HG02763 (cell line): ENCODE data around the gene GREB1.

Experiments
- ATAC-seq: cut with Tn5 transposase; IDR thresholded peaks from one replicate; pipeline ENCODE4 v1.9.1; 2021; ENCODE audit warnings: mild to moderate bottlenecking, moderate library complexity; ENCODE audit not compliant: unreplicated experiment

Gene GREB1

DNA sequence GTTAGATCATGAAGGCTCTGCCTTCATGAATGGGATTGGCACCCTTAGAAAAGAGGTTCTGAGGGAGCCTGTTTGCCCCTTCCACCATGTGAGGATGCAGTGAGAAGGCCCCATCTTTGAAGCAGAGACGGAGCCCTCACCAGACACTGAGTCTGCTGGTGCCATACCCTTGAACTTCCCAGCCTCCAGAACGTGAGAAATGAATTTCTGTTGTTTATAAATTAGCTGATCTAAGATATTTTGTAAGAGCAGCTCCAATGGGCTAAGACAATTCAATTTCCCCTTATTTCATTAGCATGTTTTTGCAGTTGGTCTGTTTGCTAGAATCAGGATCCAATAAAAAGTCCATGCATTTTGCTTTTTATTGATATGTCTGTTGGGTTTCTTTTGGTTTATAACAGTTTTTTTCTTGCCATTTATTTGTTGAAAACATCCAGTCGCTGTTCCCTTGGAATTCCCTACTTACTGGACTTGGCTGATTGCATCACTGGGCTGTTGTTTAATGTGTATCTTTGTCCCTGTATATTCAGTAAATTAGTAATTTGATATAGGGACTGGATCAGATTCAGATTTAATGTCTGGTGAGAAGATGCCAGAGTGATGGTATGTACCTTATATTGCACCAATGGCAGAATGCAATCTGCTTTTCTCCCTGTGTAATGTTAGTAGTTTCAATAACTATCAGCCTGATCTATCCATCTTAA lies 24.0 kb upstream of the GREB1 start:
- no peak for ATAC-seq

DNA sequence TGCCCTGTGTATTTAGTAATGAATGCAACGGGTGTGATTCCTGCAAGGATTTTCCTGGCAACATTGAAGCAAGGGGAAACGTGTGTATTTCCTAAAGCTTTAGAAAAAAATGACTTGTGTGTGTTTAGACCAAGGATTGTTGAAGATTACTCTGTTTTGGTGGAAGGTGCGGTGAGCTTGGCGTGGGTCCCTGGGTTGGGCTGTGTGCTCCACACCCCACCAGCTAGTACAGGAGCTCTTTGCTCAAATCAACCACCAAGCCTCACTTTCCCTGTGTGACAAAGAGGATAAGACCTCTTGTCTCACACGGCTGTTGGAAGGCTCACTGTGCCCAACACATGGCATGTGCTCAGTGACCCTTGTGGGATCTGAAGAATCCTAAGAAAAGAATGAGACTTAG lies 21.4 kb upstream of the GREB1 start:
- ATAC-seq: no peak

DNA sequence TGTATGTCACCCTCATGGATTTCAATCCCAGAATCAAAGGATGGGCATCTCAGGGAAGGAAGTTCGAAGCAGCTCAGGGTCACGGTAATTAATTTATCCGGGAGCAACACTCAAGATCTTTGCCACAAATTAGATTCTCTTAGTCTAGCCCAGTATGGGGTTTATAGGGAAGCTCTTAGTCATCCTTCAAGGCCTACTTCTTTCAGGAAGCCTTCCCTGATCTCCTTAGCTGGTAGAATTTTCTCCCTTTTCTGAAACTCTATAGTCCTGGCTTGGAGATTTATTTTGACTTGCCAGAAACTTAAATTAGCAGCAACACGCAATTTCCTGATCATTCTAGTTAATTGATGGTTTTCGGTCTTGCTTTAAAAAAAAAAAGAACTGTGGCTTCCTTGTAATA lies 20.5 kb upstream of the GREB1 start:
- ATAC-seq: no peak

DNA sequence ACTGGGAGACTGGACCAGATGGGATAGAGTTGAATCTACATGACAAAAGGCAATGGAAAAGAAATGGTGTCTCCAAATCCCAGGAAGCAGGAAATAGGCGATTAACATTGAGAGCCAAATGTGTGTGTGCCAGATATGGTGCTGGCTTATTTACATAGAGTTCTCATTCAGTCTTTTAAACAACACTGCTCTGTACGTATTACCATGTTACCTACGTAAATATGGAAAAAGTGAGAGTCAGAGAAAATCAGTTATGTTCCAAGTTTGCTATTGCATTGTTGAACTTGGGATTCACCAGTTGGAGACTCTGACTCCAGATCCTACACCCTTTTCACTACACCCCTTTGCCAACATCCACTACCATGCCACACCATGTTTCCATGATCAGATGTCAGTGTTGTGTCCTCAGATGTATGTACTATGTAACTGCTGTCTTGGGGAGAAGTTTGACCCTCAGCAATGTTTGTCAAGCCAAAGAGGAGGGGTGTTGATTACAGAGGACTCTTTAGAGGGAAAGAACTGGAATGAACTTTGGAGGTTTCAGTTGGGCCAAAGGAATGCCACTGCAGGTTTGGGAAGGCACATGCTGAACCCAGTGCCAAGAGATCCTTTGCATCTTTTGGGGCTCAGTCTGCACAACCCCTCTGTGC lies 19.6 kb upstream of the GREB1 start:
- no peak for ATAC-seq

DNA sequence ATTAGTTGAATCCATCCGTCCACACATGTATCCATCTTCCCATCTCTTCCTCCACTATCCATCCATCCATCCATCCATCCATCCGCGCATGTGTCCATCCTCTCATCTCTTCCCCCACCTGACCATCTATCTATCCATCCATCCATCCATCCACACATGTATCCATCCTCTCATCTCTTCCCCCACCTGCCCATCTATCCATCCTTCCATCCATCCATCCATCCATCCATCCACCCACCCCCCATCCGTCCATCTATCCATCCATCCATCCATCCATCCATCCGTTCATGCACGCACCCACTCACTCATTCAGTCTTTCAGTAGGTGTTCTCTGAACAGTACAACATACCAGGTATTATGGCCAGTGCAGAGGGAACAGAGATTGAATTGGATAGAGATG lies 18.9 kb upstream of the GREB1 start:
- no peak for ATAC-seq

DNA sequence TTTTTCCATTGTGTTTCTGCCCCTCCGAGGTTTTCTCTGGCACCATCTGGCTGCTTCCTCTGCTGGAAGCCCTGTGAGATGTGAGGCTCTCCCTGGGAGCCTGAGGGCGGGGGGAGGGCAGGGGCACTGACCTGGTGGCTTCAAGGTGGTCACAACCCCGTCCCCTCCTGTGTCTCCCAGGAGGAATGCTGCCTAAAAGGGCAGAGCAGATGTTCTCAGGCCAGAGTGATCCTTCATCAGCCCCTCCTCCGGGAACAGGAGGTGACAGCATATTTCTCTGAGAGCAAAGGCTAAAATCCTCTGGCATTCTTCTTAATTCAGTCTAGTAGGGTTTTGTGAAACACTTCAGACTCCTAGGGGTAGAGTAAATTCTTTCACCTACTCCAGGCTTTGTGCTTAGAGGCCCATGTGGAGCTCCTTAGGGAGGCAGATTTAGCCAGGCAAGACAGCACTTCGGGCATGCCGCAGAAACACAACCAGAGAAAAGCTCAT lies 18.3 kb upstream of the GREB1 start:
- ATAC-seq: no peak

DNA sequence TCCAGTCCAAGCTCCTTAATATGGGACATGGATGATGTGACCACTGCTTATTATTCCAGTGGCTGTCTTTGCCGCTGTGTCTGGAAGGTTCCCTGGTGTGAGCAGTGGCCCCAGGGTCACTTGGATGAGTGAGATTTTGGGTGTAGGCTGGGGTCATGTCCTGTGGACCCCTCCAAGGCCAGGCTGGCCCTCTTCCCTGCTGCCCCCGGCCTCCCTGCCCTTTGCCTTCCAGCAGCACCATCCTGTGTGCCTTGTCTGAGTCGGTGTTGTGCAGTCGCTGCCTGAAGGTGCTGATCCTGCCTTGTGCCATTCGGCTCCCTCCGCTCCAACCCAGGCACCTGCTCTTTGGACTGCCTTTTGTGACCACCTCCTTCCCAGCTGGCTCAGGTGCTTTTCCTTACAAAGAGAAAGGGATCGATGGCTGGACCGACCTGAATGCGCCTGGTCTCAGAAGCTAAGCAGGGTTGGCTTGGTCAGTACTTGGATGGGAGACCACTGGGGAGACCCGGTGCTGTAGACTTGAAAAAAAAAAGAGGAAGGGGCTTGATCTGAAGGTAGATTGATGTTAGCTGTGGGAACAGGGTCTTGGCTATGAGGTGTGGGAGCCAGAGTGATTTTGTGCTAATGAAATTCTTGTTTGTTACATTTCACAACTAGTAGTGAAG lies 16.7 kb upstream of the GREB1 start:
- ATAC-seq: no peak

DNA sequence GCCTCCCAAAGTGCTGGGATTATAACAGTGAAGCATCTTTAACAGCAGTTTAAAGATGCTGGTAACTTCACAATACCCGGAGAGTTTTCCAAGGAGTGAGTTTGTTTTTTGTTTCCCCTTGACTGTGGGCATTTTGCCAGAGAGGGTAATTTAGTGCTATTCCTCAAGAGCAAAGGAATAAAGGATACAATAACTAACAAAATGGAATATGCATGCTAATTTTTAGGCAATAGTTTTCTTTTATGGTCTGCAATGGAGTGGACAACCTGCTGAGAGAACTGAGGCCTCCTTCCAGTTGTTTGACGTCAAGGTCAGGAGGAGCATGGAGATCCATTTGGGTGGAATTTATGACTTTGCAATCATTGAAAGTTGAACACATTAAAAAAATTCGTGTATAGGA lies 15.9 kb upstream of the GREB1 start:
- ATAC-seq: no peak

DNA sequence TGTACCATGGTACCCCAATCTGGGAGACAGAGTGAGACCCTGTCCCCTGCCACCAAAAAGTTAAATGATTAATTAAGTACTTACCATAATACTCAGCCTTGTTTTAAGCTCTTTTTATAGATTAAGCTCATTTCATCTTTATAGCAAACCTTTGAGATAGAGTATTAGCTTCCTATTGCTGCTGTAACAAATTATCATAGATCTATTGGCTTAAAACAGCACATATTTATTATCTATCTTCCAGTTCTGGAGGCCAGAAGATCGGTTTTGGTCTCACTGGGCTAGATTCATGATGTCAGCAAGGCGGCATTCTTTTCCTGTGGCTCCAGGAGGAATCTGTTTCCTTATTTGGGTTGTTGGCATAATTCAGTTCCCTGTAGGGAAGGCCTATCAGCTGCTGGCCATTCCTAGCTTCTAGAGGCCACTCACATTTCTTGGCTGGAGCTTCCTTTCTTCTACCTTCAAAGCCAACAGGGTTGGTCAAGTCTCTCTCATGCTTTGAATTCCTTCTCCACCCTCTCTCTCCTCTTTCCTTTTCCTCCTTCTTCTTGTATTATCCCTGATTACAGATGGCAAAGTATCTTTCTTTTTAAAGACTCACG lies 13.7 kb upstream of the GREB1 start:
- ATAC-seq: no peak

DNA sequence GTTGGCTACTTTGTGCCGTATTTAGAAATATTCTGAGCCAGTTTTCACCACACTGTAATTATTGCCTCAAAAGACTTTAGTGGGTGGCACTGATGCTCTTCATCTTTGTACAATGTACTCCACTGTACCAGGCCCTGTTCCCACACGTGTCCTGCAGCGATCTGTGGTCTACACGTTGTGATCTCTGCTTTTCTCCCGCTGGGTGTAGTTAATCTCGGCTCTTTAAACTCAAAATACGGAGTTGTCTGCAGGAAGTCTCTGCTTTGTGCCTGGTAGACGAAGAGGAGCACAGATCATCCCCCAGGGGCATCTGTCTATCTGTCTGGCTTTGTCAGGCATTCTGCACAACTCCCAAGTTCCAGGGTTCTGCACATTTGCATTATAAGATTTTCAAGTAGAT lies 12.1 kb upstream of the GREB1 start:
- no peak for ATAC-seq

DNA sequence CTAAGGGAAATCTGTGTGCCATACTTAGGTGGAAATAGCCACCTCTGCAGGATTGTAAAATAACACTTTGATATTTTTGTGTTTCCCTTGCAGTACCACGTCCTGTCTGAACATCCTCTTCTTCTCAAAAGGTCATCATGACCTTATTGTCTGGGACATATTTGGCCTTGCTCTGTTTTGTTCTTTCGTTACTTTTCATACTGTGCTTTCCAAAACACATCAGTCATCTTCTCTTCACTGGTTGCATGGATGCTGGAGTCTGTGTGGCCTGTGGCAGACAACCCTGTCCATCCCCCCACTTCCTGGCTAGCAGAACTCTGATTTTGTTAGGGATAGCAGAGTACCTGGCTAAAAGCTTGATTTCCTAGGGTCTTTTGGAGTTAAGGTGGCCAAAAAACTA lies 9.4 kb upstream of the GREB1 start:
- no peak for ATAC-seq

DNA sequence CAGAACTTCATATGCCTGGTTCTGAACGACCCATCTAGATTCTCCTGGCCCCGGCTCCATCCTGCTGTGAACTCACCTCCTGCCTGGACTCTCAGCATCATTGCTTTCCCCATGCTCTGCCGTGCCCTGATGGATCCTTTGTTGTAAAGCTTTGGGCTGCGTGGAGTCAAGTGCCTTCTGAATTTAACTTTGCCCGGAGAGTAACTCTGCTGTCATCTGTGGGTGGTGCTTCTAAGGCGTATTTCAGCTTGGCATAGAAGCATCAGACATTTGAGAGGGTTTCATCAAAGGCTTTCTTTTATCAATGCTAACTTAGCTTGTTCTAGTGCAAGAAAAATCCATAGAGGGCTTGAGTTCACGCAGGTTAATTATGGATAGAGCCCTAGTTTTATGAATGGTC lies 8.1 kb upstream of the GREB1 start:
- ATAC-seq: no peak

DNA sequence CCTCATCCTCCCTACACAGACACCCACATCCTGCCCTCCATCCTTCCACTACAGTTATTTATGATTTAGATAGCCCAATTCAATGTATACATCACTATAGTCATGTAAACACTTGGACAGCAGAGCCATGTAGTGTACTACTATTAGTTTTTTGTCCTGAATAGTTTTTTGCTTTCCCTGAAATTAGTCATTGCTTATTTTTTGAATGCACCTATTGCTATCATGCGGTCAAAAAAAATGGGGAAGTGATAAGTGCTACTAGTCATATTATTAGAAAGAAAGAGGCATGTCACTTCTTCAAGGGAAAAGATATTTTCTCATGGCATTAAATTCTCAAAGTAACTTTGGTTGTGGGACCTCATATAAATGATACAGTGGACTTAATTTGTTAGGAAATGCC lies 6.8 kb upstream of the GREB1 start:
- no peak for ATAC-seq

DNA sequence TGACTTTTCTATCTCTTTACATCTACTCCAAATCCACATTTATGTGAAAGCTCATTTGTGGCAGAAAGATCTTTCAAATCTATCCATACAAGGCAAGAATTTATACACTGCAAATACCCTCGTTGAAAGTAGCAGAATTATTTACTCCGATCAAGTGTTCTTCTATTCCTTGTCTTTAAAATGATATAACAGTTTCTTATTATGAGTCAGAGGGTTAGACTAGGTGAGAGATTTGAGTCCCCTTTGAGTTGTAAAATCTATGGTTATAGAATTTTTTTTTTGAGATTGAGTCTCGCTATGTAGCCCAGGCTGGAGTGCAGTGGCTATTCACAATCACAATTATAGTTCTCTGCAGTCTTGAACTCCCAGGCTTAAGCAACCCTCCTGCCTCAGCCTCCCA lies 5.6 kb upstream of the GREB1 start:
- no peak for ATAC-seq

DNA sequence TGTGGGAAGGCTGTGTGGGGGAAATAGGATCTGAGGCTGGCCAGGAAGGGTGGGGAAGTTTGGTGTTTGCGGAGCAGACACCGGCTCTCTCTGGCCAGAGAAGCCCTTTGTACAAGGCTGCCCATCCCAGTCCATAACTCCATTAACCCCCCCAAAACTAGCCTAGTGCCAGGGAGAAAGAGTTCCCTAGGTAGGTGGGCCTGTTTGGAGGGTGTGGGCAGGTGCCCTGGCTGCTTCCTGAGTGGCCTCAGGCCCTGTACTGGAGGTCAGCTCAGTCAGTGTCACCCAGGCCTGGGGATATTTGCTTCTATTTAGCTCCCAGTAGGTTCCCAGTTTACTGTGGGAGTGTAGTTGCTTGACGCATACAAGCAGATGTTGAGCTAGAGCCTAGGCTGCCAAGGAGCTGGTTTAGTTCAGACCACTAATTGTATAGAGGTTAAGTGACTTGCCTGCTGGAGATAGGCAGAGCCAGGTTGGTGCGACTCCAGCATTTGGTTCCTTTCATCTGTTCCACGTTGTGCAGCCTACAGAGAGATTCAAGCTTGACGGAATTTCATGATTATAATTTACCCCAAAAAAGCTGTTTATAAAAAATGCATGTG lies 2.9 kb upstream of the GREB1 start:
- no peak for ATAC-seq

DNA sequence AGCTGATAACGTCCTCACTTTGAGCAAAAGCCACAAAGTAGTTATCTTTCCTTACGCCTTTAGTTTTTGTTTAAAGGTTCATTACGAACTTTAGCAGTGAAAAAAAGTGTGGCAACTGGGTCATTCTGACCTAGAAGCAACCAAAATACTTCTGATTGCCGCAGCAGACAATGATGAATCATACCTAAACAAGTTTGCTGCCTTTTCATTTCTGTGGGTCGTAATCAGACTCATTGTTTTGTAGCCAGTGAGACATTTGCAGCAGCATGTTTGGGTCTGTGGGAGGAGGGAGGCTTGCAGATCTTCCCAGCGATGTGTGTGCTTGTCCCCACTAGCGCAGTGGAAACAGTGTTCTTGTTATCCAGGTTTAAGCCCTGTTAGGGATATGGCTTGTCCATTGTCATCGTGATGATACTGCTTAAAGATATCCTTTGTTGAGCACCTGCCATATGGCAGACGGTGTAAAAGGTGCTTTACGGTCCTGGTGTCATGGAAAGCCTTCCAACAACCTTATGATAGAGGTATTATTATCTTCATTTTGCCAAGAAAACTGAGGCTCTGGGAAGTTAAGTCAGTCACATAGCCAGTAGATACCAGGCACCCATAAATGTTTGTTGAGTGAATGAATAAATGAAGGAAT lies 1.3 kb upstream of the GREB1 start:
- no peak for ATAC-seq

DNA sequence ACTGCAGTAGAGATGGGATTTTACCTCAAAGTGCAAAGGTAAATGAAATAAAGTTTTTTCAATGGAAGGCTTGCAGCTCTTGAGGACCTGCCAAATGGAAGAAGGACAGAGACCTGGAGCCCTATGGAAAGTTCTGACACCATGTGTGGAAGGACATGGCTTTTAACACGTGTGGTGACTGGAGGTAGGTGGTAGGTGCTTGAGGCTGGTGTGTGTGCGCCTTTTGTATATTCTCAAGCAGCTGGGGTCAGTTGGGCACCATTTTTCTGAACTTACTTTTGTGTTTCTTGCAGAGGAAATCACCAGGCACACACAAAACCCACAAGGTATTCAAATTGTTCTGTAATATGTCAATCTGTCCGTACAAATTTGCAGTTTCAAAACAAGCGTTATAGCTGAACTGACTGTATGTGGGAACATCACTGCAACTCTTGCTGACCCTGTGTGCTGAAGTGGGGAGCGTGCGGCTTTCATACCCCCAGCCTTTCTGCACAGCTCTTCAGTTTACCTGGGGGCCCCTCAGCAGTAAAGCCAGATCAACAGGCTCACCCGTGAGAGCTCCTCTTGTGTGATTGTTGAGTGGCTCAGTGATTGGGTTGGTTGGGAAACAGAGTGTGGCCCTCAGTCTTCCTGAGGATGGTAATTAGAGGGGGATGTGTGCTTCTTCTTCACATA lies 363 bp downstream of the GREB1 start:
- ATAC-seq: no peak

DNA sequence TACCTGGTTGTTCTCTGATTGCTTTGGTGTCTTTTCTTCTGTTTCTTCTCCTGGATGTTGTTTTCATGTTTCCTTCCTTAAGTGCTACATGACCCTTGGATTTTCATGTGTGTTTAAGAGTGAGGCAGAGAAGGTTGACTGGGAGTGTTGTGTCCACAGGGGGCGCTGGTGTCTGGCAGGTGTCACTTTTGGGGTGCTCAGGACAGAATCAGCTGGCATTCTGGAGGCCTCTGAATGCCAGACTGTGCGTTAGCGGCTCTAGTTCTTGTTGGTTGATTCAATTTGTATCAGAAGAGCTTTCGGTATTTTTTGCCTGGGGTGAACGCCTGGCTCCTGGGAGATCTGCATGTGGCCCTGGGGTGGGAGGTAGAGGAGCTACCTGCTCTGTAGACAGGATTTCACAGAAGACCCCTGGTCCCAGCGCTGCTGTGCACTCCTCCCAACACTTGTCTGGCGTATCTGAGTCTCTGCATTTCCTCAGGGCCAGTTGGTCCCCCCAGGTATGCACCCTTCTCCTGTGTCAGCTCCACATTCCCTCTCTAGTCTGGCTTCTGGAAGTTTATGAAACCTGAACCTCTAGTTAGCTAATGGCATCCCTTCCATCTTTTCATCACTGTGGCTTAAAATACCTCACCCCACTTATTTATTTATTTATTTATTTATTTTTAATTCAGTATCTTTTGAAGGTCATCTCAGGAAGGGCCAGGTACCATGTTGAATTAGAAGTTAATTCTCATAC lies 1.1 kb downstream of the GREB1 start:
- no peak for ATAC-seq

DNA sequence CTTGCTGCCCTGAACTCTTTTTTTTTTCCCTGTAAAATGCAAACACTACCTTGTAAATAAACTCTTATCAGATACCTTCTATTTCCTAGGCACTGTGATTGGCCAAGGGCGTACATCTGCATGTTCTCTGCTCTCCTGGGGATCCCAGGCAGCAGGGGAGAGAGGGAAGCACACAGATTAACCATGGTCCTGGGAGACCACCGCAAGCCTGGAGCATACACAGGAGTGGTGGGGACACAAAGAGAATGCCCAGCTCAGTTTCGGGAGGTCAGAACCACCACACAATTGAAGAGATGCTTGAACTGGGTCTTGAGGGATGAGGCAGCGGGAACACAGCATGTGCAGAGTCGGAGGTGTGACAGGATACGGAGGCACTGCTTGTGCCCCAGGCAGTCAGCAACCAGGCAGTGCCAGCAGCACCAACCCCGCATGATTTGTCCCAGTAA lies 2.1 kb downstream of the GREB1 start:
- ATAC-seq: no peak

DNA sequence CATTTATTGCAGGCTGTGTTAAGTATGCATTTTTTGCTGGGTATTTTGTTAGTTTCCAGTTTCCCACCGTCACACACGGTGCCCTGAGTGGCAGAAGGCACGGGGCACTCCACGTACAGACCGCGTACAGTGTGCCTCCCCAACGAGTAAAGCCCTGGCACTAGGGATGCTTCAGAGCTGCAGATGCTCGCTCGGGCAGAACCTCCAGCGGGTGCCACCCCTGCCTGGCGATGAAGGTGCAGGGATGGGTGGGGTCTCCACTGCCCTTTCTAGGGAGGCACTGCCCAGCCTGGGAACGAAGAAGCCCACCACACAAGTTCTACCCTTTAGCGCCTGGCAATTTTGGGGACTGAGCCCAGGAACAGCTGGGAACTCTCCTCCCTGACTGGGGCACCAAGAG lies 4.1 kb downstream of the GREB1 start:
- no peak for ATAC-seq
